CD14-positive monocyte (primary cell): ENCODE results near the gene VAV2. TPM values are rescaled to one million over a fixed set of nuclear protein-coding genes. Genes with fewer than 3 reads are reported as not detected.

Experiments
- DNase-seq, 3 donors: peaks; one replicate each; pipeline ENCODE4 v3.0.0-alpha.2; 2011 to 2022
- H2AFZ ChIP-seq: 2 replicates; pipeline ENCODE4 v1.6.0; 2012; ENCODE audit warnings: mild to moderate bottlenecking, low read depth, low read length, inconsistent platforms; ENCODE audit not compliant: insufficient read depth, poor library complexity, severe bottlenecking
- H3K27ac ChIP-seq, 2 donors: 1 replicate in 1 of 2; 2 replicates in 1 of 2; pipeline ENCODE4 v1.5.1; 2012 to 2013; ENCODE audit warnings: low read length in 2 of 2, control low read depth in 1 of 2, inconsistent platforms in 1 of 2, low read depth in 1 of 2, mild to moderate bottlenecking in 1 of 2
- H3K27me3 ChIP-seq, 2 donors: one replicate each; pipeline versions ENCODE4 v1.6.0 to v1.6.1; 2011 to 2013; ENCODE audit warnings: low read length in 2 of 2; ENCODE audit not compliant: control insufficient read depth in 2 of 2, insufficient read depth in 2 of 2
- H3K36me3 ChIP-seq, 2 donors: replicated peaks in 1 of 2; 1 replicate in 1 of 2; 2 replicates in 1 of 2; pipeline versions ENCODE4 v1.5.1 to v1.6.1; 2012 to 2013; ENCODE audit warnings: low read length in 2 of 2, control low read depth in 1 of 2, inconsistent platforms in 1 of 2, mild to moderate bottlenecking in 1 of 2; ENCODE audit not compliant: insufficient read depth in 2 of 2, control insufficient read depth in 1 of 2
- H3K4me1 ChIP-seq, 2 donors: 1 replicate in 1 of 2; 2 replicates in 1 of 2; pipeline versions ENCODE4 v1.5.1 to v1.6.1; 2012 to 2013; ENCODE audit warnings: low read length in 2 of 2, control low read depth in 1 of 2, inconsistent platforms in 1 of 2, mild to moderate bottlenecking in 1 of 2, moderate library complexity in 1 of 2; ENCODE audit not compliant: insufficient read depth in 2 of 2, control insufficient read depth in 1 of 2
- H3K4me2 ChIP-seq: replicated peaks from 2 replicates; pipeline ENCODE3; 2012; ENCODE audit warnings: low read length, moderate library complexity, mild to moderate bottlenecking; ENCODE audit not compliant: poor library complexity, severe bottlenecking; ENCODE audit errors: extremely low read depth
- H3K4me3 ChIP-seq, 3 experiments: fragments of 200-600 bp in 1 of 3; sonication (generic) in 1 of 3; replicated peaks in 1 of 3; 1 replicate in 2 of 3; 2 replicates in 1 of 3; pipeline ENCODE4 v1.5.1; 2011 to 2013; ENCODE audit warnings: low read length in 3 of 3, mild to moderate bottlenecking in 3 of 3, control low read depth in 2 of 3, low read depth in 2 of 3, inconsistent platforms in 1 of 3, moderate library complexity in 1 of 3
- H3K79me2 ChIP-seq: 2 replicates; pipeline ENCODE4 v1.6.0; 2012; ENCODE audit warnings: mild to moderate bottlenecking, control low read depth, inconsistent platforms, low read length, moderate library complexity; ENCODE audit not compliant: insufficient read depth
- H3K9ac ChIP-seq: 2 replicates; pipeline ENCODE4 v1.6.0; 2017; ENCODE audit warnings: low read length, mild to moderate bottlenecking; ENCODE audit not compliant: insufficient read depth, poor library complexity, severe bottlenecking
- H3K9me3 ChIP-seq, 2 donors: replicated peaks in 1 of 2; 1 replicate in 1 of 2; 2 replicates in 1 of 2; pipeline versions ENCODE4 v1.5.1 to v1.6.1; 2012 to 2013; ENCODE audit warnings: low read length in 2 of 2, control low read depth in 1 of 2; ENCODE audit not compliant: control insufficient read depth in 1 of 2, insufficient read depth in 1 of 2
- H4K20me1 ChIP-seq: 2 replicates; pipeline ENCODE4 v1.6.0; 2012; ENCODE audit warnings: mild to moderate bottlenecking, low read length, control low read depth, moderate library complexity; ENCODE audit not compliant: insufficient read depth
- H3K27ac Mint-ChIP-seq, 7 donors: one replicate each; pipeline ENCODE4 v1.8.0; 2020; ENCODE audit warnings: mild to moderate bottlenecking in 7 of 7, mixed read lengths in 7 of 7, moderate library complexity in 6 of 7, inconsistent platforms in 2 of 7
- H3K27me3 Mint-ChIP-seq, 3 donors: one replicate each; pipeline ENCODE4 v1.8.0; 2021 to 2022; ENCODE audit warnings: low read depth in 3 of 3, mild to moderate bottlenecking in 3 of 3, mixed read lengths in 3 of 3, moderate library complexity in 3 of 3, inconsistent platforms in 1 of 3
- H3K36me3 Mint-ChIP-seq, 2 donors: one replicate each; pipeline ENCODE4 v1.8.0; 2020; ENCODE audit warnings: mixed read lengths in 2 of 2, inconsistent platforms in 1 of 2, mild to moderate bottlenecking in 1 of 2
- H3K4me1 Mint-ChIP-seq: one replicate; pipeline ENCODE4 v1.8.0; 2020; ENCODE audit warnings: mild to moderate bottlenecking, mixed read lengths
- H3K4me3 Mint-ChIP-seq, 2 donors: one replicate each; pipeline ENCODE4 v1.8.0; 2020; ENCODE audit warnings: mild to moderate bottlenecking in 2 of 2, mixed read lengths in 2 of 2, moderate library complexity in 1 of 2
- H3K9me3 Mint-ChIP-seq, 7 donors: one replicate each; pipeline ENCODE4 v1.8.0; 2020 to 2022; ENCODE audit warnings: mixed read lengths in 7 of 7, mild to moderate bottlenecking in 6 of 7, moderate library complexity in 6 of 7, inconsistent platforms in 2 of 7
- WGBS: methylation state at CpG from one replicate; pipeline ENCODE4 v1.1.5; 2013; ENCODE audit warnings: missing lambda C conversion rate; ENCODE audit not compliant: insufficient coverage; 5-methylcytosine and 5-hydroxymethylcytosine counted together
- intact Hi-C, 2 donors: fragments of 100-400 bp; cut with micrococcal nuclease; formaldehyde crosslinking; loops; one replicate each; pipeline versions ENCODE4 v1.15.0 to v1.15.1; 2023
- polyA plus RNA-seq, 3 donors: library from polyadenylated mRNA; depleted of rRNA in 1 of 3; unstranded in 2 of 3; stranded (reverse) in 1 of 3; fragments of 300-500 nt in 2 of 3; fragments of >200 nt in 1 of 3; fragmentation: Illumina TruSeq in 2 of 3; gene quantifications; 1 replicate in 2 of 3; 2 replicates in 1 of 3; pipeline ENCODE4 v1.2.3, GENCODE V29; 2012 to 2021
- TF ChIP-seq, protein P1 (sequence below): fragments of 200-600 bp; IDR thresholded peaks from one replicate; pipeline ENCODE4 v1.8.0; 2022; ENCODE audit warnings: antibody characterized with exemption, mild to moderate bottlenecking

Gene VAV2
- polyA plus RNA-seq, 3 donors, result 2.3 to 13.6 (median 2.3) TPM

DNA sequence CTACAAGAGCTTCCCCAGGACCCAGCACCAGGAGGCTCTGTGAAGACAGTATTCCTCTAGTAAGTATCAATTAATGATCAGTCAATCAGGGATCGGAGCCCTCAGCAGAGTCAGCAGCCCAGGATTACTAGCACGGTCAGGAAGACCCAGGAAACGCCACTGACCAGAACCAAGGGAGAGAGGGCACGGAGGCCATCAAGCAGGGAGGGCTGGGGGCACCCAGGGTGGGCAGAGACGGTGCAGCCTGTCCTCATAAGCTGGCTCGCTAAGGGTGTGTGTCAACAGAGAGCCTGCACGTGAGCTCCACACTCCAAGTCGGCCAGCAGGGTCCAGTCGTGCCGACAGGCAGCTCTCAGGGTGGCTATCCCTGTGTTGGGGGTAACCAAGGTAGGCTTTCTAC lies 29.0 kb downstream of the VAV2 start:
- Mint-ChIP-seq H3K27me3 (peaks cover 6 to 15% (median 13%) of the 10 kb centered on the region in 3 donors), H3K36me3 (peaks cover 4 to 8% of the 10 kb centered on the region in 2 donors), H3K4me1 (peaks cover 36% of the 10 kb centered on the region), H3K4me3 (no peak overlapping the region), H3K9me3 (peaks cover 10 to 19% (median 12%) of the 10 kb centered on the region in 7 donors), H3K27ac (no peak overlapping the region)
- Histone ChIP-seq H4K20me1 (peaks cover 86% of the 10 kb centered on the region), H3K9me3 (peaks cover 3 to 8% of the 10 kb centered on the region in 2 donors), H3K79me2 (peaks cover 48% of the 10 kb centered on the region), H3K27ac (no peak overlapping the region), H2AFZ (no peak overlapping the region), H3K4me1 (peaks cover 34 to 40% of the 10 kb centered on the region in 2 donors), H3K4me3 (no peak overlapping the region), H3K36me3 (no peaks in the 10 kb centered on the region), H3K27me3 (peaks cover 0 to 2% of the 10 kb centered on the region in 2 donors), H3K4me2 (no peak overlapping the region), H3K9ac (no peak overlapping the region)
- TF ChIP-seq, protein P1, sequence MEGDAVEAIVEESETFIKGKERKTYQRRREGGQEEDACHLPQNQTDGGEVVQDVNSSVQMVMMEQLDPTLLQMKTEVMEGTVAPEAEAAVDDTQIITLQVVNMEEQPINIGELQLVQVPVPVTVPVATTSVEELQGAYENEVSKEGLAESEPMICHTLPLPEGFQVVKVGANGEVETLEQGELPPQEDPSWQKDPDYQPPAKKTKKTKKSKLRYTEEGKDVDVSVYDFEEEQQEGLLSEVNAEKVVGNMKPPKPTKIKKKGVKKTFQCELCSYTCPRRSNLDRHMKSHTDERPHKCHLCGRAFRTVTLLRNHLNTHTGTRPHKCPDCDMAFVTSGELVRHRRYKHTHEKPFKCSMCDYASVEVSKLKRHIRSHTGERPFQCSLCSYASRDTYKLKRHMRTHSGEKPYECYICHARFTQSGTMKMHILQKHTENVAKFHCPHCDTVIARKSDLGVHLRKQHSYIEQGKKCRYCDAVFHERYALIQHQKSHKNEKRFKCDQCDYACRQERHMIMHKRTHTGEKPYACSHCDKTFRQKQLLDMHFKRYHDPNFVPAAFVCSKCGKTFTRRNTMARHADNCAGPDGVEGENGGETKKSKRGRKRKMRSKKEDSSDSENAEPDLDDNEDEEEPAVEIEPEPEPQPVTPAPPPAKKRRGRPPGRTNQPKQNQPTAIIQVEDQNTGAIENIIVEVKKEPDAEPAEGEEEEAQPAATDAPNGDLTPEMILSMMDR, result no peak
- WGBS, result 83% methylated on average over 9 of the region's 10 CpGs
- intact Hi-C loops, result no loop called here
- no peak for DNase-seq

DNA sequence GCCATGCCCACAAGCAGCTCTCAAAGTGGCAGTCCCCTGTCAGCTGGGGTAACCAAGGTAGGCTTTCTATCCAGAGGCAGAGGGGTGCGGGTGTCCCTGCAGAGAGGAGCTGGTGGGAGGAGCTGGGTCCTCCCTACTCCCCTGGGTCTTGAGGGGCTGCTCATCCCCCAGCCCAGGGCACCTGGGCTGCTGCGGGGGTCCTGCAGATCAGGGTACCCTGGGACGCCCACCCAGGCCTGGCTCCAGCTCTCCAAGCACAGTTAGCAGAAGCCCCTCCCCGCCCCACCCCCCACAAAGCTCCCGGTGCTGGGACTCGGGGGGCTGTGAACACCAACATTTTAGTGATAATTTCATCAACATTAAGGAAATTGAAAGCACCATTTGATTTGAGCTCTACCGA lies 29.8 kb downstream of the VAV2 start:
- intact Hi-C loops, result no loop called here
- peaks cover 38% of the 10 kb centered on the region for H3K4me1 Mint-ChIP-seq
- H3K79me2 ChIP-seq, result peaks cover 44% of the 10 kb centered on the region

More for the DNA sequence above, 29.8 kb downstream of the VAV2 start:
- Mint-ChIP-seq H3K4me3 (no peak overlapping the region), H3K27ac (no peak overlapping the region), H3K36me3 (peaks cover 4 to 8% of the 10 kb centered on the region in 2 donors), H3K9me3 (peaks cover 10 to 19% (median 12%) of the 10 kb centered on the region in 7 donors), H3K27me3 (peaks cover 6 to 17% (median 13%) of the 10 kb centered on the region in 3 donors)
- peaks cover 0 to 2% of the 10 kb centered on the region in 2 donors for H3K27me3 ChIP-seq
- H3K9me3 ChIP-seq, result peaks cover 3 to 8% of the 10 kb centered on the region in 2 donors
- H3K36me3 ChIP-seq, result no peaks in the 10 kb centered on the region
- H3K4me2 ChIP-seq, result no peak overlapping the region
- DNase-seq, result no peak
- peaks cover 34 to 40% of the 10 kb centered on the region in 2 donors for H3K4me1 ChIP-seq
- H3K27ac ChIP-seq, result no peak overlapping the region
- no peak overlapping the region for H2AFZ ChIP-seq
- 96% methylated on average over 3 of the region's 7 CpGs for WGBS
- H4K20me1 ChIP-seq, result peaks cover 80% of the 10 kb centered on the region
- no peak overlapping the region for H3K9ac ChIP-seq
- H3K4me3 ChIP-seq, result no peak overlapping the region
- TF ChIP-seq, protein P1, result no peak
